Measurements from ENCODE around the gene MMP15. TPM values are rescaled to one million over a fixed set of nuclear protein-coding genes. Genes with fewer than 3 reads are reported as not detected.

MMP15 gene
- polyA plus RNA-seq, 1 donor (not counting 4 experiments of a cell fraction or from before 2014, with no cell fraction given), result 3.7 TPM

DNA sequence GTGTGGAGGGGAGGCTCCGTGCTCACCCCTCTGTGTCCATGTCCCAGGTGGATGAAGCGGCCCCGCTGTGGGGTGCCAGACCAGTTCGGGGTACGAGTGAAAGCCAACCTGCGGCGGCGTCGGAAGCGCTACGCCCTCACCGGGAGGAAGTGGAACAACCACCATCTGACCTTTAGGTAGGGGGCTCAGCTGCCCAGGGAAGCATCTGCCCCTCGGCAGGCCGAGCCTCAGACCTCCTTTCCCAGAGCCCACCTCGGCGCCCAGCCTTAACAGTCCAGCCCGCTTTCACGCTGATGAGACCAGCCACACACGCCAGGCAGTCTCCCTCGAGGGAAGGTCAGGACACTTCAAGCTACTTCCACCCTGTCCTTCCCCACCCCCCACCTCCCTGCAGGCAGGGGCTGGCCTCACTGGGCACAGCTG is 12.7 kb downstream of the MMP15 start:
- H3K27me3 ChIP-seq (ENCODE audit: control insufficient read depth, extremely low read depth, insufficient read depth, low read length), result no peaks in the 10 kb centered on the region
- no peaks in the 10 kb centered on the region for H3K9me3 ChIP-seq (ENCODE audit: control insufficient read depth, low read depth, low read length)
- H2AFZ ChIP-seq (ENCODE audit: control insufficient read depth, low read length), result no peak overlapping the region
- no peaks in the 10 kb centered on the region for H4K20me1 ChIP-seq (ENCODE audit: control insufficient read depth, extremely low read depth, insufficient read depth, low read length)
- dilution Hi-C loops (cut with MboI; ENCODE audit: extremely low pct_ligation_motif_present, low sequenced_read_pairs), result no loop called here
- H3K9ac ChIP-seq (ENCODE audit: control insufficient read depth, extremely low read depth, insufficient read depth, low read length), result no peak overlapping the region
- H3K9me1 ChIP-seq (ENCODE audit: control insufficient read depth, extremely low read depth, insufficient read depth, low read length), result no peaks in the 10 kb centered on the region
- peaks cover 0 to 6% of the 10 kb centered on the region in 2 experiments for H3K36me3 ChIP-seq (ENCODE audit: control insufficient read depth in 2 of 2, extremely low read depth in 1 of 2, insufficient read depth in 2 of 2, low read length in 2 of 2)
- no peaks in the 10 kb centered on the region for H3K79me2 ChIP-seq (ENCODE audit: control insufficient read depth, insufficient read depth, low read length)
- H3K4me2 ChIP-seq (ENCODE audit: control insufficient read depth, extremely low read depth, insufficient read depth, low read depth, low read length), result no peak overlapping the region
- no peak for FAIRE-seq
- no peak for DNase-seq (ENCODE audit: low read depth, low spot score)
- H3K4me3 ChIP-seq (ENCODE audit: control insufficient read depth in 2 of 3, extremely low read depth in 1 of 3, insufficient read depth in 2 of 3, low read depth in 1 of 3, low read length in 3 of 3), result no peak overlapping the region
- no peaks in the 10 kb centered on the region for H3K4me1 ChIP-seq (ENCODE audit: control insufficient read depth, extremely low read depth, insufficient read depth, low read length)
- H3K27ac ChIP-seq (ENCODE audit: control insufficient read depth, insufficient read depth, low read length), result no peak overlapping the region
- no peak for TF ChIP-seq EZH2 (IDR thresholded peaks at IDR 0.05; ENCODE audit: low read length)
- no peak for TF ChIP-seq CTCF (optimal IDR thresholded peaks at IDR 0.05 in 1 of 3, IDR thresholded peaks at IDR 0.05 in 1 of 3, conservative IDR thresholded peaks at IDR 0.05 in 1 of 3; ENCODE audit: extremely low read depth in 1 of 3, insufficient read depth in 2 of 3, low read length in 3 of 3)

DNA sequence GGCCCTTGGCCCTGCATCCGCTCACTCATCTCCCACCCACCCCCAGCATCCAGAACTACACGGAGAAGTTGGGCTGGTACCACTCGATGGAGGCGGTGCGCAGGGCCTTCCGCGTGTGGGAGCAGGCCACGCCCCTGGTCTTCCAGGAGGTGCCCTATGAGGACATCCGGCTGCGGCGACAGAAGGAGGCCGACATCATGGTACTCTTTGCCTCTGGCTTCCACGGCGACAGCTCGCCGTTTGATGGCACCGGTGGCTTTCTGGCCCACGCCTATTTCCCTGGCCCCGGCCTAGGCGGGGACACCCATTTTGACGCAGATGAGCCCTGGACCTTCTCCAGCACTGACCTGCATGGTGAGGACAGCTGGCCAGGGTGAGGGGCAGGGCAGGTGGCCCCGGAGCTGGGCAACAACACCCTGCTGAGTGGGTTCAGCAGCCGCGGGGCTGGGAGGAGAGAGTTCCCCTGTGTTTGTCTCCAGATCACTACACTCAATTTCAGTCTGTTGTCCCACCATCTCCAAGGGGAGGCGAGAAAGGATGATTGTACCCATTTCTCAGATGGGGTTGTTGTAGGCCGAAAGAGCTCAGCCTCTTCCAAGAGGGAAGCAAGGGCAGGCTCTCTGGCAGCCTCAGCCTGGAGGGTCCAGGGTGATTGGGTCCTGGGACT is 14.4 kb downstream of the MMP15 start:
- no peak overlapping the region for H3K9ac ChIP-seq (ENCODE audit: control insufficient read depth, extremely low read depth, insufficient read depth, low read length)
- H2AFZ ChIP-seq (ENCODE audit: control insufficient read depth, low read length), result no peak overlapping the region
- no peaks in the 10 kb centered on the region for H3K4me1 ChIP-seq (ENCODE audit: control insufficient read depth, extremely low read depth, insufficient read depth, low read length)
- no peaks in the 10 kb centered on the region for H3K27me3 ChIP-seq (ENCODE audit: control insufficient read depth, extremely low read depth, insufficient read depth, low read length)
- no peaks in the 10 kb centered on the region for H3K9me1 ChIP-seq (ENCODE audit: control insufficient read depth, extremely low read depth, insufficient read depth, low read length)
- no peaks in the 10 kb centered on the region for H3K9me3 ChIP-seq (ENCODE audit: control insufficient read depth, low read depth, low read length)
- FAIRE-seq (no peak), DNase-seq (ENCODE audit: low read depth, low spot score) (no peak)
- no peak overlapping the region for H3K4me2 ChIP-seq (ENCODE audit: control insufficient read depth, extremely low read depth, insufficient read depth, low read depth, low read length)
- H4K20me1 ChIP-seq (ENCODE audit: control insufficient read depth, extremely low read depth, insufficient read depth, low read length), result no peaks in the 10 kb centered on the region
- H3K4me3 ChIP-seq (ENCODE audit: control insufficient read depth in 2 of 3, extremely low read depth in 1 of 3, insufficient read depth in 2 of 3, low read depth in 1 of 3, low read length in 3 of 3), result no peak overlapping the region
- dilution Hi-C loops (cut with MboI; ENCODE audit: extremely low pct_ligation_motif_present, low sequenced_read_pairs), result no loop called here
- H3K79me2 ChIP-seq (ENCODE audit: control insufficient read depth, insufficient read depth, low read length), result no peaks in the 10 kb centered on the region
- TF ChIP-seq CTCF (optimal IDR thresholded peaks at IDR 0.05 in 1 of 3, IDR thresholded peaks at IDR 0.05 in 1 of 3, conservative IDR thresholded peaks at IDR 0.05 in 1 of 3; ENCODE audit: extremely low read depth in 1 of 3, insufficient read depth in 2 of 3, low read length in 3 of 3) (no peak), EZH2 (IDR thresholded peaks at IDR 0.05; ENCODE audit: low read length) (no peak)
- no peak overlapping the region for H3K27ac ChIP-seq (ENCODE audit: control insufficient read depth, insufficient read depth, low read length)
- H3K36me3 ChIP-seq (ENCODE audit: control insufficient read depth in 2 of 2, extremely low read depth in 1 of 2, insufficient read depth in 2 of 2, low read length in 2 of 2), result peaks cover 0 to 7% of the 10 kb centered on the region in 2 experiments

All from keratinocyte (primary cell).